GM18867 (cell line): ENCODE data around the gene GET3.
A peak's percentile ranks its signal among the peaks of the same experiment; 100 is the strongest.

Experiments
- ATAC-seq: cut with Tn5 transposase; IDR thresholded peaks from one replicate; pipeline ENCODE4 v1.9.1; 2021; ENCODE audit warnings: mild to moderate bottlenecking, moderate library complexity; ENCODE audit not compliant: unreplicated experiment

GET3 gene

DNA sequence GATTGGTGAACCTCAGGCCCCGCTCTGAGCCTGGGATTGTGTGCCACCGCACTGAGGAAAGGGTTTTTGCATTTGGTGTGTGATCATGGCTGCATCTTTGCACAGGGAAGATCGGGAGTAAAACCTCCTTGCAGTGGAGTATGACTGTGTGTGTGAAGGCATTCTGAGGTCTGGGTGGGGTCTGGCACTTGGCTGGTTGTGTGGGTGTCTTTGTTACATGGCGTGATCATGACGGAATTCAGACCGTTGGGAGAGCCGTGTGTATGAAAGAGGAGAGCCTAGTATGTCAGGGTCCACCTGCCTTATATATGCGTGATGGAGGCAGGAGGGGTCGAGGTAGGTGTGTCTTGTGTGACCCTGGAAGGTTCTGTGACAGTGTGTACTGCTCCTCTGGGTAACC, 13.6 kb downstream of the GET3 start:
- ATAC-seq = no peak

DNA sequence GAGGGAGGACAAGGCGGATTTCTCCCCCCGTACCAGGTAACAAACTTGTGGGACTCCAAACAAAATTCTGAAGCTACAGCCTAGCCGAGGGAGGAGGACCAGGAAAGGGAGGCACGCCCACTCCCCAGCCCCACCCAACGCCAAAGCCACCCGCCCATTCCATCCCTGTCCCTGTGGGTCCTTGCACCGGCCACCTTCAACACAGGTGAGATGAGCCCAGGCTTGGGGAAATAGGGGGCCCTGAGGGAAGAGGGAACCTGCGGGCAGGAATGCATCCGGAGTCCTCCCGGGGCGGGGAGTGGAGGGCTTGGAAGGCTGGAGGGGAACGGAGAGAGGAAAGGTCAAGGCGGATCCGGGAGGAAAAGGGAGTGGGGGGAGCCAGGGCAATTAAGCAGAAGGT, 14.3 kb downstream of the GET3 start, which contains the start of gene BEST2:
Gene BEST2 (plus strand): TSS at position 157 of the 400 bp plus-strand sequence. CDS start 802 bp downstream, outside the sequence.
- no peak for ATAC-seq

DNA sequence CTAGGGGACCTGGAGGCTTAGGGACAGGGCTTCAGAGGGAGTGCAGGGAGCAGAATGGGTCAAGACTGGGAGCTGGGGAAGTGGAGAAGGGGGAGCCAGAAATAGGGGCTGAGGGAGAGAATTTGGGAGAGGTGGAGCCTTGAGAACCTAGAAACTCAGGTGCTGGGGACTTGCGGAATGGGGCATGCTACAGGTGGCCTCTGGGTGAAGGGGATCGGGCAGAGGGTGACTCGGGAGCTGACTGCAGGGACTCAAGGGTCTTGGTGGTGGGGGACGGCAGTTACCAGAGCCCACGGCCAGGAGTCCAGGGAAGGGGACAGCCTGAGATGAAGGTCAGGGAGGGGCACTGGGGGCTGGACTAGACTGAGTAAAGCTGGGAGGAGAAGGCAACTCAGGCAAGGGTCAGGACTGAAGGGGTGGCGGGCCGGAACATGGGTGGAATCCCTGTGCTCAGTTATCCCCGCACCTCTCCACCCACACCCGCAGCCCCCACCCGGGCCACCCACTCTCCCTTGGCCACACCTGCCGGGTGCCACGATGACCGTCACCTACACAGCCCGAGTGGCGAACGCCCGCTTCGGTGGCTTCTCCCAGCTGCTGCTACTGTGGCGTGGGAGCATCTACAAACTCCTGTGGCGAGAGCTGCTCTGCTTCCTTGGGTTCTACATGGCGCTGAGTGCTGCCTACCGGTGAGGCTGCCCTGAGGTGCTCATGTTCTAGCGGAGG, 14.9 kb downstream of the GET3 start:
- no peak for ATAC-seq

DNA sequence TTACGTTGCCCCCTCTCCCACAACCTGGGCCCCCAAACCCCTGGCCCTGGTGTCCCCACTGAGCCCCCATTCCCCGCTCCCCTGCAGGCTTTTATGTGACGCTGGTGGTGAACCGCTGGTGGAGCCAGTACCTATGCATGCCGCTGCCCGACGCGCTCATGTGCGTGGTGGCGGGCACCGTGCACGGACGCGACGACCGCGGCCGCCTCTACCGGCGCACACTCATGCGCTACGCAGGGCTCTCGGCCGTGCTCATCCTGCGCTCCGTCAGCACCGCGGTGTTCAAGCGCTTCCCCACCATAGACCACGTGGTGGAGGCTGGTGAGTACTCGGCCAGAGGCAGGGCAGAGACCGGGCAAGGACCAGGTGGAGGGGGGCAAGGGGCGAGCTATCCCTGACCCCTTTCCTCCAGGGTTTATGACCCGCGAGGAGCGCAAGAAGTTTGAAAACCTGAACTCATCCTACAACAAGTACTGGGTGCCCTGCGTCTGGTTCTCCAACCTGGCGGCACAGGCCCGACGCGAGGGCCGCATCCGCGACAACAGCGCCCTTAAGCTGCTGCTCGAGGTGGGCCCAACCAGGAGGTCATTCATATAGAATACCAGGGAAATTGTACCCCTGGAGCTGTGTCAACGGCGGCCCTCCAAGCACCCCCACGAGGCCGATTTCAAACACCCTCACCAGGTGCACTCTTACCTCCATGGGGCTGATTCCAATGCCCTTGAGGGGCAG, 17.3 kb downstream of the GET3 start:
- no peak for ATAC-seq

DNA sequence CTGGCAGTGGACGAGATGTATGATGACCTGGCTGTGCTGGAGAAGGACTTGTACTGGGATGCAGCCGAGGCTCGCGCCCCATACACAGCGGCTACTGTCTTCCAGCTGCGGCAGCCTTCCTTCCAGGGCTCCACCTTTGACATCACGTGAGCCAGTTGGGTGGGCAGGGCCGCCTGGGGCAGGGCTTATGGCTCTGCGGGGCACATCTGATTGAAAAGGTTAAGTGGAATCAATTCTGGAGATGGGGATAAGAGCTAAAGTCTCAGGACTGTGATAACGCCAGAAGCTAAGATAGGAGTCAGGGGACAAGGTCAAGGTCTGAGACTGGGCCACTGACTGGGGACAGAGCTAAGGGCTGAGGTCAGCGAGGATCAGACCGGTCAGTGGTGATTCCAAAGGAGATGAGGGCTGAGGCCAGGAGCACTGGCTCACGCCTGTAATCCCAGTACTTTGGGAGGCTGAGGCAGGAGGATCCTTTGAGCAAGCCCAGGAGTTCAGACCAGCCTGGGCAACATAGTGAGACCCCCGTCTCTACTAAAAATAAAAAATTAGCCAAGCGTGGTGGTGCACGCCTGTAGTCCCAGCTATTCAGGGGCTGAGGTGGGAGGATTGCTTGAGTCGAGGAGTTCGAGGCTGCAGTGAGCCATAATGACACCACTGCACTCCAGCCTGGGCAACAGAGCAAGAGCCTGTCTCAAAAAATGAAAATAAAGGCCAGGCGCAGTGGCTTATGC, 19.0 kb downstream of the GET3 start:
- ATAC-seq = no peak

DNA sequence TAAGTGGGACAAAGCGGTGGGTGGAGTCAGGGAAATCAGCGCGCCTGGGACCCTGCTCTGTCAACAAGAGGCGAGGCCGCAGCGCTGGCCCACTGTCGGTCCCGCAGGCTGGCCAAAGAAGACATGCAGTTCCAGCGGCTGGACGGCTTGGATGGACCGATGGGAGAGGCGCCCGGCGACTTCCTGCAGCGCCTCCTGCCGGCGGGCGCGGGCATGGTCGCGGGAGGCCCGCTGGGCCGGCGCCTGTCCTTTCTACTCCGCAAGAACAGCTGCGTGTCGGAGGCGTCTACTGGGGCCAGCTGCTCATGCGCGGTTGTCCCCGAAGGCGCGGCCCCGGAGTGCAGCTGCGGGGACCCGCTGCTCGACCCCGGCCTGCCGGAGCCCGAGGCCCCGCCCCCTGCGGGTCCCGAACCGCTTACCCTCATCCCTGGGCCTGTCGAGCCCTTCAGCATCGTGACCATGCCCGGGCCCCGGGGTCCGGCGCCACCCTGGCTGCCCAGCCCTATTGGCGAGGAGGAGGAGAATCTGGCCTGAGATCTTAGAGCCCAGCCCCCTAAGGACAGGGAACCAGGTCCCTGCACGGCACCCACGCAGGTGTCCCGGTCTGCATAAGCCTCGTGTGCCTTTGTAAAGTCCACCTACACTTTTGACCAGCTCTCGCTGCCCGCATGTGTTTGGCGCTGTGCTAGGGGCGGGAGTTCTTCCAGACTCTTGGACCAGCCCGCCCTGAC, 20.4 kb downstream of the GET3 start:
- no peak for ATAC-seq

DNA sequence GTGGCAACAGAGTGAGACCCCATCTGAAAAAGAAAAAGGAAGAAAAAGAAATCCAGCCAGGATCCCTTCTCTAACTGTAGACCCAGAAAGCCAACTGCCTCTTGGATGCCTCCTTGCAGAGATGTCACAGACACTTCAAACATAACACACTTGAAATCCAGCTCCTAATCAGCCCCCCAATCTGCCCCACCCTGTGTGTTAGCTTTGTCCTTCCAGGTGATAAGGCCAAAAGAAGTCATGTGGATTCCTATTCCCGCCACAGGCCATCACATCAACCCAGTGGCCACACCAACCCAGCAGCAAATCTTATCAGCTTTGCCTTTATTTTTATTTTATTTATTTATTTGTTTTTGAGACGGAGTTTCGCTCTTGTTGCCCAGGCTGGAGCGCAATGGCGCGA, 22.4 kb downstream of the GET3 start:
- ATAC-seq = no peak

DNA sequence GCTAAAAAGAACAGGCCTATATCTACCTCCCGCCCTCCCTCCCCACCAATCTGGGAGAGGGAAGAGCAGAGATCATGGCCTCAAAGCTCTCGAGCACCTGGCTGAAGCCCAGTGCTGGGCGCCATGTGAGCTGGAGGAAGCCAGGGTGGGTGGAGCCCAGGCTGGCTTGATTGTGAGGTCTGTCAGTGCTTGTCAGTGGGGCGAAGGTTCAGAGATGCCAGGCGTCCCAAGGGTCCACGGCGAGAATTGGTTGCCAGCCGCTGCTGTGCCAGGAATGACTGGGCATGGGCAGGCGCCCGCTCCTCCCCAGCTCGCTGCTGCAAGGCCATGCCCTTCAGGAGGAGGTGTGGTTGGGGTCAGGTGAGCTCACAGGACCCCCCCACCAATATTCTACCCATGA, 25.8 kb downstream of the GET3 start:
- no peak for ATAC-seq

DNA sequence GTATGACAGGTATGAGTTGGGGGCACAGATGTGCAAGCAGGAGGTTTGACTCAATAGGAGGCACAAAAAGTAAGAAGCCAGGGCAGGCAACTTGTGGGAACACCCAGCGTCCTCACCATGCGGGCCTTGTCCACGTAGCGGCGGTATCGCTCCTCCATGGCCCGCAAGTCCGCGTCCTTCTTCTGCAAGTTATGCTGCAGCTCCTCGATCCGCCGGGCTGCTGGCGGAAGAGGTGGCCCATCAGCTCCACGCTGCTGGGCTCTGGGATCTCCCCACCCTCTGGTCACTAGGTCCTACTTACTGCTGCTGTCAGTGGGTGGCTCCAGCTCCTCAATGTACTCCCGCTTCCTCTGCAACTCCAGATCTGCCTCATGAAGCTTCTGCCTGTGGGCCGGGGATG, 27.4 kb downstream of the GET3 start:
- no peak for ATAC-seq

DNA sequence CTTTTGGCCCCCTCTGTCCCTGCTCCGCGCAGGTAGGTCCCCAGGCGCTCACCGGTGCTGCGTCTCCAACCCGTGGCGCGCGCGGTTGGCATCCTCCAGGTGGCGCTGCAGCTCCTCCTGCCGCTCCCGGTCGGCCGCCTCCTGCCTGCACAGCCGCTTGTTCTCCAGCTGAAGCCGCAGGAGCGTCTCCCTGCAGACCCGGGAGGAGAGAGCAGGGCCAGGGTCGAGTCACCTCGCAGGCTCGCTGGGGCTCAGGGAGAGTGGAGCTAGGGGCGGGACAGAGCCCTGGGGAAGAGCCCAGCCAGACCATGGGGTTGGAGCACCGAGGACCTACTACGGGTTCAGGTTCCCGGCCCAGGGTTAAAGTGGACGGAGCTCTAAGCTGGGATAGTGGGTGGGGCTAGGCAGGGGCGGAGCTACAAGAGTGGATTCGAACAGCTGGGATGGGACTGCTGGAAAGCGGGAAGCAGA, 28.8 kb downstream of the GET3 start:
- no peak for ATAC-seq

DNA sequence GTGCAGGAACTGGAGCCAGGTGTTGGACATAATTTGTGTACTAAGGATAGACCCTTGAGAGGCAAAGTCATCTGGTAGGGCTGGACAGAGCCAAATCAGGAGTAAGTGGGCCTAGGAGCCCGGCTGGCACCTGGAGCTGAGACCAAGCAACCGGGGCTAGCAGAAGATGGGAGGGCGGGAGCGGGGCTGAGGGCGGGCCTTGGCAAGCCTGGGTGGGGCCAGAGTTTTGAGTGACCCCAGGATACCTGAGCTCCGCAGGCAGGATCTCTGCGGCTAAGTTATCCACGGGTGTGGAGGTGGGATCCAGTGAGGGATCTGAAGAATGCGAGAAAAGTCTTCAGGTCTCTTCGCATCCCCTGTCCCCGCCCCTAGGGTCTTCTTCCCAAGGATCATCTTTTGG, 29.9 kb downstream of the GET3 start:
- no peak for ATAC-seq

DNA sequence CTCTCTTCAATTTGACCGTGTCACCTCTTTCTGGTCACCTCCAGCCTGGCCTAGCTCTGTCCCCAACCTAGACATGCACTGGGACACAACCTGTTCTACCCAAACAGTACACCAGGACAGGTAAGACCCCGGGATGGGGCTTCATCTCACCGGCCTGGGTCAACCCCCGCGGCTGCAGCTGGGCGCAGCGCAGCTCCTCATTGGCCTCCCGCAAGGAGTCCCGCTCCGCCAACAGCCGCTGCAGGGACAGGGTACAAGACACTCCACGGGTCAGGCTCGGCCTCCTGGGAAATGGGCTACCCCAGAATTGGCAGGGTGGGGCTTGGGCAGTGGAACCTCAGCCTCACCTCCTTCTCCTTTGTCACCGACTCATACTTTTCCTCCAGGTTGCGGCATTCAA, 30.4 kb downstream of the GET3 start:
- ATAC-seq = no peak

DNA sequence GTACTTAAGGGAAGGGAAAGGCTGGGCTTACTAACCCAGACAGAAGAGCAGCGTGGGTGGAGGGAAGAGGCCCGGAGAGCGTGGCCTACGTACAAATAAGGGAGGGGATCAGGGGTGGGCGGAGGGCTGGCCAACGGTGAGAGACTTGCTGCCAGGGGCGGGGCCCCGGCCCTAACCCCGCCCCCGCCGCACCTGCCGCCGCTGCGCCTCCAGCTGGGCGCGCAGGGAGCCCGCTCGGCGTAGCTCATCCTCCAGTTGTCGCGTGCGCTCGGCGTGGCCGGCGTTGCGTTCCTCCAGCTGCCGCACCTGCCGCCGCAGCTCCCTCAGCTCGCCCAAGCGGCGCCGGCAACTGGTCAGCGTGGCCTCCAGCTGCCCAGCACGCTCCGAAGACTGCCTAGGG, 32.4 kb downstream of the GET3 start:
- ATAC-seq = no peak

DNA sequence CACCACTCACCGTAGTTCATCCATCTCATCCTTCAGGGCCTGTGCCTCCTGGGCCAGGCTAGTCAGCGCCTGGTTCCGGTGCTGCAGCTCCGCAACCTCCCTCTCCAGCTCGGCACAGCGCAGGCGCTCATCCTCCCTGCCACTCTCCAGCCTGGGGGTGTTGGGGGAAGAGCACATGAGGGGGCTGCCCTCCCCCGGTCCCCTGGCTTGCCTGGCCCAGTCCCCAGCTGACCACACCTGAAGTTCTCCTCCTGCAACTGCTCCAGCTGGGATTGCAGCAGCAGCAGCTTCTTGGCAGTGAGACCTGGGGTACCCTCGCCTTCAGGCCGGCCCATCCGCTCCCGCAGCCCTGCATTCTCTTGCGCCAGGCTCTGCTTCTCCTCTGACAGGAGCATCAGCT, 33.6 kb downstream of the GET3 start:
- ATAC-seq = no peak

DNA sequence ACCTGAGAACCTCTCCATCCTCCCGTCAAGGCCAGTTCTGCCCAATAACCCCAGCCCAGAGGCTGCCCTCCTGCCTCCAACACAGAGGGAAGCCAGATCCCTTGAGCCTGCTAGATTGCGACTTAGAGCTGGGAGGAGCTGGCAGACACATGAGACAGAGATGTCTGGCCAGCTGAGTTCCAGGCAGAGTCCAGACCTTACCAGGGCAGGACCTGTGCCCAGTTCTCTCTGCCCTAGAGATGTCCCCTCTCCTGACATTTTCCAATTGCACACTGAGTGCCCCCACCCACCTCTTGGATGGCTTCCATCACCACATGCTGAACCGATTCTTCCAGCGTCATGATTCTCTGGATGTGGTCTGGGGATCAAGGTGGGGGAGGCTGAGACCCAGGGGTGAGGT, 35.0 kb downstream of the GET3 start:
- ATAC-seq = no peak

DNA sequence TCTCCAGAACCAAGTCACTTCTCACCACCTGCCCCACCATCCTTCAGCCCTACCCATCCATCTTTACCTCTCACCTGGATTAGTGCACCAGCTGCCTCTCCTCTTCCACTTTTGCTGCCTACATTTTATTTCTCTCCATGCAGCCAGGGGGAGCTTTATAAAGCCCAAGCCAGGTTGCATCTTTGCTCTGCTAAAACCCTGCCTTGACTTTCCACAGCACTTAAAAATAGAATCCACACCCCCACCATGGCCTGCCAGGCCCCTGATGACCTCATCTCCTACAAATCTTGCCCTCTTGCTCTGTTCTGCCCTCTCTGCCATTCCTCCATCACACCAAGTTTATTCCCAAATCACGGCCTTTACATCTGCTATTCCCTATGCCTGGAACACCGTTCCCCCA, 36.3 kb downstream of the GET3 start:
- ATAC-seq = no peak

DNA sequence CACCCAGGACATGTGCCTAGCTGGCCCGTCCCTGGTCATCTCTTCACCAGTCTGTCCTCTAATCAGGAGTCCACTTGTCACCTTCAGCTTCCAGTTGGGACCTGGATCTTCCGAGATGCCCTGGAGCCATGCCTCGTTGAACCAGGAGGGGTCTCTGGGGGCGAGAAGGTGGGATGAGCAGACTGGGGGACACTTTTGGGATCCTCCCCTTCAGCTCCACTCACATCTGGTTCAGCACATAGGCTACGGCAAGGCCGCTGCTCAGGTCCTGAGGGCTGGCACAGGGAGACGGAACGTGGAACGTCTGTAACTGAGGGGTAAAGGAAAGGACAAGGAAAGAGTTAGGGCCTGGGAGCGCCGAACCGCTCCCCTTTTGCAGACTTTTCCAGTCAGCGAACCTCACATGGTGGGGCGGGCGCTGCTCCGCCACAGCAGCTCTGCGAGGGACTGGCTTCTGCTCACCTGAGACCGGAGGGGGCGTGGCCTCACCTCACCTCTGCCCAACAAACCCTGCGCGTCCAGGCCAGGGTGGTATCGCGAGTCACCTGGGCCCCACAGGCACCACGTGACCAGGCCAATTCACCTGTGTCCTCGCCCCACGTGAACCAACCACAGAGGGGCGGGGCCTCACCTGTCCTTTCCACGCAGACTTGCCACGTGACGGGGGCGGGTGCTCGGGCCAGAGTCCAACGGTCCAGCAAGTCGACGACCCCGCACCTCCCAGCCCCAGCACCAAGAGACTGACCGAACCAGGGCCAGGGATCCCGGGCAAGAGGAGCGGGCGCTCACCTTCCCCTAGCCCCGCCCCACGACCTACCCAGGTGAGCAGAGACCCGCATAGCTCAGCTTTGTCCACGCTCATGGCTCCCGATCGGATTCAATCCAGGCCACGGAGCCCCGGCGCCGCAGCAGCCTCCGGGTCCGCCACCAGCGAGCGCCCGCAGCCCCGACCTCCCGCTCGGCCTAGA, 37.6 kb downstream of the GET3 start, which contains the start of gene HOOK2:
Gene HOOK2 (minus strand): TSS at position 965 of the 968 bp plus-strand sequence. CDS start 103 bp downstream, at position 862.
- ATAC-seq = peak; percentile 5

DNA sequence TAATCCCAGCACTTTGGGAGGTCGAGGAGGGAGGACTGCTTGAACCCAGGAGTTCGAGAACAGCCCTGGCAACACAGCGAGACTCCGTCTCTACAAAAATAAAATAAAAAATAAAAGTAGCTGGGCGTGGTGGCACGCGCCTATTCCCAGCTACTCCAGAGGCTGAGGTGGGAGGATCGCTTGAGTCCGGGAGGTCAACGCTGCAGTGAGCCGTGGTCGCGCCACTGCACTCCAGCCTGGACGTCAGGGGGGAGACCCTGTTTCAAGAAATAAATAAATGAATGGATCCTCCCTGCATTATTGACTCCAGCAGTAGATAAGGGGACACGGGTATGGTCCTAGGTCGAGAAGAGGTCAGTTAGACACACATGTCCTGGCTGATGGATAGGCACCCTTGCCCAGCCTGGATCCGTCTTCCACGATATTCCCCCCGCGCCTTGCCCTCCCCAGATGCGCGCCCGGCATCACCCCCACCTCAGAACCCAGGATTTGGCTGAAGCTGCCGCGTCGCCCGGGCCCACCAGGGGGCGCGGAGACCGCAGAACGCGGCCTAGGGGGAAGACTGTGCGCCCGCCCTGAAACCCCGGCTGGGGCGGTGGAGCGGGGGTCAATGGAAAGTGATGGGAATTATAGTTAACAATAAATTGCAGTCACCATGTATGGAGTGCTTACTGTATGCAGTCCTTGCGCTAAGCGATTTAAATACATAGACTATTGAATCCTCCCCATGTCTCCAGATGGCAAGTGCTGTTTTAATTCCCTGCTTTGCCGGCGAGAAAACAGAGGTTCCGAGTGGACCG, 40.1 kb downstream of the GET3 start:
- no peak for ATAC-seq
